GM18505 (cell line): ENCODE results near the gene INSL6.

Source experiments
- ATAC-seq: cut with Tn5 transposase; IDR thresholded peaks from one replicate; pipeline ENCODE4 v1.9.1; 2021; ENCODE audit not compliant: unreplicated experiment
- POLR2A ChIP-seq: IDR thresholded peaks from 4 replicates; pipeline ENCODE4 v1.6.1; 2011; ENCODE audit warnings: borderline replicate concordance; ENCODE audit not compliant: insufficient read depth, insufficient read length; ENCODE audit errors: extremely low read depth

Gene INSL6

GRCh38 chr9:5144217-5144616, 41.2 kb downstream of the INSL6 start:
- no peak for ATAC-seq

GRCh38 chr9:5140151-5140550, 45.3 kb downstream of the INSL6 start:
- ATAC-seq: no peak
- no peak for TF ChIP-seq POLR2A

More at GRCh38 chr9:5144217-5144616, 41.2 kb downstream of the INSL6 start:
- no peak for TF ChIP-seq POLR2A

GRCh38 chr9:5122516-5122915, 62.9 kb downstream of the INSL6 start:
- no peak for ATAC-seq
- no peak for TF ChIP-seq POLR2A

- no peak for ATAC-seq
- TF ChIP-seq POLR2A: no peak
Observed at GRCh38 chr9:5122116-5122515, 63.3 kb downstream of the INSL6 start.

GRCh38 chr9:5113994-5114748, 71.3 kb downstream of the INSL6 start:
- TF ChIP-seq POLR2A: no peak
- ATAC-seq: no peak
